GM21528 (cell line): ENCODE measurements around the gene AUTS2.

Source experiments
- ATAC-seq: cut with Tn5 transposase; IDR thresholded peaks from one replicate; pipeline ENCODE4 v1.9.1; 2021; ENCODE audit warnings: mild to moderate bottlenecking, moderate library complexity; ENCODE audit not compliant: unreplicated experiment, low FRiP score

Gene AUTS2

DNA sequence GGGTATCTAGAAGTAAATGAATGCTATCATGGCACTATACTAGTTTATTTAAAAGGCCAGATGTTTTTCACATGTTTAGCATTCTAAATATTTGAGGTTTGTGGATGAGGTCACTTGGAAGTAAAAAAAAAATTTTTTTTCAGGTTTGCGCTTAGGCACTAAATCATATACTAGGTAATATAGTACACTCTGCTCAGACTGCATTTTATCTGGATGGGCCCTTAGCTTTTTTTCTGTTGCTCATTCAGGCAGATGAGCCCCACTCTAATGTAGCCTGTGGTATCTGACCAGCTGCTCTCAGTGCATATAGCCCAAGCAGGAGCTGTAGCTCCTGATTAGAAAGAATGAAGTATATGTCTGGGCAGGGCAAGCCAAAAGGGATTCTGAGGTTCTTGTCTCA is 210.1 kb downstream of the AUTS2 start:
- ATAC-seq, result no peak

DNA sequence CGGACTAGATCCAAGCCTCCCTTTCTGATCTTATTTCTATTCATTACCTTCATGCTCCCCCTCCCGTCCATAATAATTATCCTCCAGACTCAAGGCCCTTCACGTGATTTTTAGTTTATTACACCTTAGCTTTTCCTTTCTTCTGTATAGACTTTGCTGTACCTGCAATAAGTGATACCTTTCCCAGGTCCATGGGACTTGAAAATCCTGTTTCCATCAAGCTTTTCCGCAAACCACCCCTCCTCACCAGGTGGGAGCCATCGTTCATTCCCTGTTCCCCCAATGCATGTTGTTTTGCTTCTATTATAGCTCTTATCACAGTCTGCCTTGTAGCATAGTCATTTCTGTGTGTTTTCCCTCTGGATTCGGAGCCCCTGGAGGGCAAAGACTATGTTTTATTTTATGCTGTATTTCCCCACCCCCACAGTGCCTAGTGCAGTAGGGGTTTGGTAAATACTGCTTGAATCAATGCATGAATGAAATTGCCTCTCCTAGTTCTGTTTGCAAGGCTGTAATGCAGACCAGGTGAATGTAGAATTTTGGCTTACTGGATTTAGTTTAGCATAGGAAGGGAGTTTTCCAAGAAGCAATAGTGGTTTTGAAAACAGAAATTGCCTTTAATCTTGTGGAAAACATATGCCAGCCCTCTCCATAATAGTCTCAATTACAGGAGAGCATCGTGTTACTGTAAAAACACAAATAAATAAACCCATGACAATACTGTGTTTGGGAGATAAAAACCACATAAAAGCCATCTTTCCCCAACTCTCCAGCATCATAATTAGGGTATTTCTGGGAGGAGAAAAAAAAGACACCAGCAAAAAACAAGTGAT is 213.4 kb downstream of the AUTS2 start:
- ATAC-seq, result no peak

DNA sequence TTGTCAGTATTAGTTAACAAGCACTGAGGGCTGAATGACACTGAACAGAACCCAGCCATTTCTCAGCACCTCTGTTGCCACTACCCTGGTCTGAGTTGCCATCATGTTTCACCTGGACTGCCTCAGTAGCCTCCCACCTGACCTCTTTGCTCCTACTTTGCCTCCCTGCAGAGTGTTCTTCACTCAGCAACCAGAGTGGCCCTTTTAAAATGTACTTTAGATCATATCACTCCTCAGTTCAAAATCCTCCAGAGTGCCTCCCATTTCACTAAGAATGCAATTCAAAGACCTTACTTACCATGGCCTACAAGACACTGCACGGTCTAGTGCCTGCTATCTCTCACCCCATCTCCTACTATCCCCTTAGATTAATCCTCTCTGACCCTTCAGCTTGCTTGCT is 214.5 kb downstream of the AUTS2 start:
- no peak for ATAC-seq

DNA sequence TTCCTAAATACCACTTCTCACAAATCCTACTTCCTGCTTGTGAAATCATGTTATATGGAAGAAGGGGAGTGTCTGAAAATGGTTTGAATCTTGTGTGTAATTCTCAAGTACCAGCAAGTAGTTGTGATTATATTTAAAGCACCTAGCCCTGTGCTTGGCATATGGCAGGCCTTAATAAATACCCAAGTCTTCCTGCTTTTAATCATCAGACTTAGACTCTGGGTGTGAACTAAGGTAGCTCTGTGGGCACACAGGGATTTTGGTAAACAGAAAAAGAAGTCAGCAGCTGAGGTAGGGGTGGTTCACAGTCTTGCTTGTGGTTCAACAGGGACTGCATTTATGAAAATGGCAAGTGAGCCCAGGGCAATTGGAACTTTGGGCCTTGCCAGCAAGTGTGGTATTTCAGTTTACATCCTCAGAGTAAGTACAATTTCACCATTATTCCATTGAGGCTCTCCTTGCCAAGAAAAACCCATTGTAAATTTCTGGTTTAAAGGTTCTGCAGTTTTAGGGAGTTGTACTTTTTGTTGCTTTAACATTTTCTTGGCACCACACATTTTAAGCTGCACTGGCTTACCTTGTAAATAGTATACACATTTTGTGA is 215.5 kb downstream of the AUTS2 start:
- no peak for ATAC-seq

GRCh38 chr7:69814421-69814962 is 216.2 kb downstream of the AUTS2 start:
- no peak for ATAC-seq

DNA sequence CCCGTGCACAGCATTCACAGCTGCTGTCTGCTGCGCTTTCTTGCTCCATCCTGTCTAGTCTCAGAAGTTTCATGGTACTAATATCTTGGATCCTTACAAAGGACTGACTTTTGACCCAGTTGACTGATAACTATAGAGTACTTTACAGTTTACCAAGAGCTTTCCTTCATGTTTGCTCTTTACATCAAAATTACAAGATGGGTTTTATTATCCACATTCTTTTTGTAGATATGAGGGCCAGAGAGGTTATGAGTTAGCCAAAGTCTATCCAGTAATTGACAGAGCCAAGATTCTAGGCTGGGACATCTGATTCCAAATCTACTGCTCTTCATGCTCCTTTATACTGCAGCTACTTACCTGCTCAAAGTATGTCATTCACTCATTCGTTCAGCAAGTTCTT is 218.2 kb downstream of the AUTS2 start:
- ATAC-seq, result no peak

DNA sequence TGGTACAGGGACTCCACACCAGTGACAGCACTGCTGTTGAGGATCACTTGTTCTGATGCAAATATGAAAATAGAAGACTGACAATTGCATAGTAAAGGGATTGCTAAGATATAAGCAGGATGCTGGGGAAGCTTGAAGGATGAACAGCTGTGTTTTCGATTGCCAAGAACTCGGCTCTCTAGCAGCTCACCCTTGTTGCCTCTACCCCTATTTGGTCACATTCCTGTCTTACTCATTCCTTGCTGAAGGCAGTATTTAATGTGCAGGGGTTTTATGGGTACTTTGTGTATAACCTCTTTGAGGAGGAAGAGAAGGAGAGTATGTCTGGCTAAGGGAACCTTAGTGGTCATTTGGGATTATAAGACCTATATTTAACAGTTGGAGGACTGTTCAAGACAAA is 218.8 kb downstream of the AUTS2 start:
- no peak for ATAC-seq

DNA sequence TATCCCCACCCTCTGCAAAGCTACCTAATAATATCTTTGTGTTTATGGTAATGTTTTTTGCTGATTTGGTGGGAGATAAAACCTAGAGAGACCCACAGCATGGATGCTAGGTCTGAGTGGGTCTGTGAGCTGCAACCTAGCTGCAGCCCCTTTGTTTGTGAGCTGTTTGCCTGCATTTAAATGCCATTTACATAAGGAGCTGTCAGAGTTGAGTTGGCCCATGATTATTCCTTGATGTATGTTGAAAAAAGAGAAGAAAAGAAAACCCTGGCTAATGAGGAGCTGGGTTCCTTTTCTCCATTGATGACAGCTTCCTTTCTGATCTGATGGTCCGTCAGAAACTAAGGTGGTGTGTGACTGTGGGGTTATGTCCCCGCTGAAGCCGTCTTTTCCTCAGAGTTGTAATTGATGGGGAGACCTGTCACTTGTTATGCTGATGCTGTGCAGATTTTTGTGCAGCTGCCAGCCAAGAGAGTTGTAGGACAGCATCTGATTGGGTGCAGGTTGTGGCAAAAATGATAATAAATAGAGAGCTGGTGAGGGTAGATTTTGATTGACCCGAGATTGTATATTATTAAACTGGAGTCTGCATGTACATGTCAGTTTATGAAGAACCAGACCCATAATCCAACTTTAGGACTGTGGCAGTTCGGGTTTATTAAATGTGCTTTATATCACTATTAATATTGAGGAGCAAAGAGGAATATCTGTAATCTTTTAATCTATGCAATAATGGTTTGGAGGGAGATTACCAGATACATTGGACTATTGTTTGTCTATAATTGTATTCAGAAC is 219.8 kb downstream of the AUTS2 start:
- ATAC-seq, result no peak

GRCh38 chr7:69818636-69819332 is 220.5 kb downstream of the AUTS2 start:
- no peak for ATAC-seq

GRCh38 chr7:69819333-69819705 is 221.0 kb downstream of the AUTS2 start:
- no peak for ATAC-seq

DNA sequence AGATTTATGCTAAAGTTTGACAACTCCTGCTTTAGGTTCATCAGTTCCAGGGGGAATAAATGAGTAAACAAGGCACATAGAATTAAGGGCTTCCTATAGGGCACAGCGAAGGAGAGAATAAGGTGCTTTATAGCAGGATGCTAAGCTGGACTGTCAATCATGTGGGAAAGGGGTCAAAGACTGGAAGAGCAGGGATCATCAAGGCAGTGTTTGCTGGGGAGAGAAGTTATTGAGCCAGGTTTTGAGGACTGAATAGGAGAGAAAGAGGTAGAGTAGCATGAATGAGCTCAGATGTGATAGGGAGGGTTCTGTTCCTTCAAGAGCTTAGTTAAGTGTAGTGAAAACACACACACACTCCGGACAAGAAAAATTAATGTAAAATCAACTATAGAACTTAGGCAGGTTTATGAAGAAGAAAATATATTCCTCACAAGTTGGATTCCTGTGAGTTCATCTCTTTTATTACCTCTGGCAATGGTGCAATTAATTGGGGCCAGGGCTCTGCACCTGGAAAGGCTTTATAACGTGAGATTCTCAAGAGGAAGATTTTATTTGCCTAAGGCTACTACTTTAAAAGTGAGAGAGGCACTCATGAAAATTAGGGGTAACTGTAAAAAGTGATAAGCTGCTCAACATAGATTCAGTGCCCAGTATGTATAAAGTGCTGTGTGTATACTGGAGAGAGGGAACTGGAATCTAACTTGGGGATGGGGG is 222.4 kb downstream of the AUTS2 start:
- no peak for ATAC-seq

GRCh38 chr7:69822386-69822785 is 224.1 kb downstream of the AUTS2 start:
- ATAC-seq, result no peak

DNA sequence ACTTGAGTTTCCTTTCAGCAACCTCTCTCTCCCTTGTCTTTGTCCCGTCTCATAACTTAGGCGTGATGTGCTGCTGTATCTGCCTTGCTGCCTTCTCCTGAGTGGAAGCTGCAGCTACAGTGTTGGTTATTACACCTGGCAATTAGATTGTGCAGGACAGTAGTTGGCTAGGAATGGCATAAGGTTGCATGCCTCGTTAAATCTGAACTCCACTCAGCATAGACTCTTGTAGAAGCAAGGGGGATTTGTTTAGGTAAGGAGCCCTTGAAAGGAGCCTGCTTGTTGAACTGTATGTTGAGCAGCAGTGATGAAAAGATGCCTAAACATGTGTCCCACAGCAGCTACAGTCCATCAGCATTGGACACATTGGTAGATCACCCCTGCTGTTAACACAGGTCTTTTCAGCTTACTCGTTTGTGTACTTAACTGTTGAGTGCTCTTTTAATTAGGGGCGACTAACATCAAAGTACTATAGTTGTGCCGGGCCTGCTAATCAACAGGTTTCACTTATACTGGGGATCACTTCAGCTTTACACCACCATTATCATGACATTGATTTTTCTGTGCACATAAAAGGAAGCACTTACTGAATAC is 225.0 kb downstream of the AUTS2 start:
- no peak for ATAC-seq

DNA sequence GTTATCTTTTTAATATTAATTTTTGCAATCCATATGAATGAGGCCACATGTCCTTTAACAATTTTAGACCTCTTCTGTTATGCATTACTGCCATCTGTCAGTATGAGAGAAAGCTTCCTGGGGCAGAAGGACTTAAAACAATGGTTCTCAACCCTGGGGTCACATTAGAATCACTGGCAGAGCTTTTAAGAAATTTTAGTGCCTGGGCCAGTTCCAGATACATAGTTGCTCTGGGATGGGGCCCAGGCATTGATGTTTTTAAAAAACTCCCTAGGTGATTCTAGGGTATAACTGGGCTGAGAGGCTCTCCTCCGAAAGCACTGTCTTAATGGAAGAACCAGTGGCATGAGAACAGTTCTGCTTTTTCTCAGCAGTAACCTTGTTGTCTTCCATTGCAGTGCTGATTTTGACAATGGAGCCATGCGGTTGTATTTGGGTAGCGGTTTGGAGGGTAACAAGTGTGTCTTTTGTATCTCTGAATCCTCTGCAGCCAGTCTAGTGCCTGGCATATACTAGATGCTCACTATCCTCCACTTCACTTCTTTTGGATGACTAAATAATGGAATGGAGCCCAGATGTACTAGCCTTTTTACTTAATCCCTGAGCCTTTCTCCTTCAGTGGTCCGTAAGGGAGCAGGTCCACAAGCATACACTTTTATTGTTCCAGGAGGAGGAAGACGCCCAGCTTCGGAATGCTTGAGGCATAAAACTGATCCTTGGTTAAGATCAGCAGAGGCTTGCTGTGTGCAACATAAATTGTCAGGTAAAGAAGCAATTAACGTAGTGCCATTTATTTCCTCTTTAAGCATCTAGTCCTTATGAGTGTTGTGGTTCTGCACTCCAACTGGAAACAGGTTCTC is 227.1 kb downstream of the AUTS2 start:
- no peak for ATAC-seq

GRCh38 chr7:69826283-69826682 is 228.0 kb downstream of the AUTS2 start:
- ATAC-seq, result no peak

DNA sequence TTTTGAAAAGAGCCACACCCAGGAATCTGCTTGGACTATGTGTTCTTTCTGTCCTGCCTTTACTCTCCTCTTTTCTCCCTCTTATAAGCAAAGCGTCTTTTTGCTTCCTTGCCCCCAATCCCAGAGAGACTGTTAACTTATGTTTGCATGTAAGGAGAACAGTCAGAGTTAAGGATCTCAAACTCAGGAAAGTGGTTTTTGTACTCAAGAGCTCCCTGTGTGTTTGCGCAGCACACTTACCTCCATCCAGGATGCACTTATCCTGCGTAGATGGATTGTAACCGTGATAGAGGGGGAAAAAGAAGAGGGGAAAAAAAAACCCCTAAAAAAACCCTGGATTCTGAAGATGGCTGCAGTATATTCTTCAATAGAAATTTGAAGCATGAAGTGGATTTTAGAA is 228.9 kb downstream of the AUTS2 start:
- no peak for ATAC-seq

GRCh38 chr7:69827558-69827957 is 229.3 kb downstream of the AUTS2 start:
- ATAC-seq, result no peak

DNA sequence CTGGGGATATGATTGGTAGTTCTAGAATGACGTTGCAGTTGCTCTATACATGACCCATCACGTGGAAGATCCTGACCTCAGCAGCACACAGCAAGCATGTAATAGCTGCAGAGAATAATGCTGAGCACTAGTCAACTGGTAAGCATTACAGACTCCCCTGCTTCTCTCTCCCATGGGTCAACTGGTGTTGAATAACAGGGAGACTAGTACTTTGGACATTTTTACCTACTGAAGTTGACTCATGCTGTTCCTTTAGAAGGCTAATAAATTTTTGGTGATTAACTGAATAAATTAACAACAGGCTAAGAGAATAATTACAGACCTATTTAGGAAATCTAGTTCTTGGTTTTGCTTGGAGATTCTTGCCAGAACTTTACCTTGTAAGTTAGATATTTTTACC is 234.1 kb downstream of the AUTS2 start:
- ATAC-seq, result no peak

GRCh38 chr7:69833964-69834363 is 235.7 kb downstream of the AUTS2 start:
- no peak for ATAC-seq
